Fibroblast of the aortic adventitia (primary cell): ENCODE data around the gene BRME1. TPM values are rescaled to one million over a fixed set of nuclear protein-coding genes. Genes with fewer than 3 reads are reported as not detected.

ENCODE experiments used
- DNase-seq: peaks from one replicate; pipeline ENCODE4 v3.0.0-alpha.2; 2010; ENCODE audit warnings: low read depth
- H3K4me3 ChIP-seq: 2 replicates; pipeline ENCODE4 v1.5.1; 2011; ENCODE audit warnings: low read depth, mild to moderate bottlenecking, control low read depth, low read length, moderate library complexity
- CTCF ChIP-seq: IDR thresholded peaks from 2 replicates; pipeline ENCODE4 v1.5.1; 2011; ENCODE audit warnings: mild to moderate bottlenecking, low read length, control low read depth, inconsistent platforms; ENCODE audit not compliant: insufficient read depth
- total RNA-seq: library from RNA; depleted of rRNA; stranded (reverse); fragments of >200 nt; gene quantifications from 2 replicates; pipeline ENCODE4 v1.2.3, GENCODE V29; 2012; ENCODE audit warnings: low replicate concordance

Gene BRME1
- total RNA-seq, 1 donor: 1.8 TPM

- no peak overlapping the region for H3K4me3 ChIP-seq
- DNase-seq: no peak
- TF ChIP-seq CTCF: no peak
These were observed 36.6 kb downstream of the BRME1 start for GRCh38 chr19:13869281-13869680.

- no peak overlapping the region for H3K4me3 ChIP-seq
- no peak for DNase-seq
These were observed 37.3 kb downstream of the BRME1 start for GRCh38 chr19:13868663-13869062.

GRCh38 chr19:13866463-13867046 lies 39.4 kb downstream of the BRME1 start:
- DNase-seq: no peak
- no peak for TF ChIP-seq CTCF

More at GRCh38 chr19:13868663-13869062, 37.3 kb downstream of the BRME1 start:
- TF ChIP-seq CTCF: no peak

GRCh38 chr19:13865571-13866462 lies 40.1 kb downstream of the BRME1 start:
- H3K4me3 ChIP-seq: peak overlapping the region; percentile 61
- TF ChIP-seq CTCF: no peak
- no peak for DNase-seq

More at GRCh38 chr19:13866463-13867046, 39.4 kb downstream of the BRME1 start:
- H3K4me3 ChIP-seq: peak overlapping the region; percentile 61

GRCh38 chr19:13864667-13865570 lies 41.0 kb downstream of the BRME1 start:
- H3K4me3 ChIP-seq: peak overlapping the region; percentile 61
- no peak for TF ChIP-seq CTCF
- DNase-seq: no peak

- no peak overlapping the region for H3K4me3 ChIP-seq
- no peak for DNase-seq
- TF ChIP-seq CTCF: no peak
These were observed 41.8 kb downstream of the BRME1 start for GRCh38 chr19:13864046-13864666.
